Natural killer cell (primary cell): ENCODE results near the gene MAP4K3. TPM values are rescaled to one million over a fixed set of nuclear protein-coding genes. Genes with fewer than 3 reads are reported as not detected.

Experiments used
- ATAC-seq, 3 donors: fragments of 150-1000 bp in 2 of 3; fragments of 200-7000 bp in 1 of 3; cut with Tn5 transposase; 1 replicate in 1 of 3; 2 replicates in 2 of 3; pipeline ENCODE4 v1.10.0; 2021; ENCODE audit warnings: mild to moderate bottlenecking in 2 of 3, moderate library complexity in 2 of 3
- DNase-seq, 2 donors: peaks; one replicate each; pipeline versions ENCODE4 v3.0.0 to v3.0.0-alpha.2; 2013 to 2021; ENCODE audit warnings: mixed read lengths in 1 of 2
- H3K27ac ChIP-seq: one replicate; pipeline ENCODE4 v1.5.1; 2013; ENCODE audit warnings: mild to moderate bottlenecking, low read length
- H3K27me3 ChIP-seq: one replicate; pipeline ENCODE4 v1.6.1; 2013; ENCODE audit warnings: low read length; ENCODE audit not compliant: control insufficient read depth, insufficient read depth
- H3K36me3 ChIP-seq: one replicate; pipeline ENCODE4 v1.6.1; 2013; ENCODE audit warnings: low read length; ENCODE audit not compliant: control insufficient read depth, insufficient read depth
- H3K4me1 ChIP-seq: one replicate; pipeline ENCODE4 v1.6.1; 2013; ENCODE audit warnings: low read length; ENCODE audit not compliant: control insufficient read depth, insufficient read depth
- H3K4me3 ChIP-seq: one replicate; pipeline ENCODE4 v1.5.1; 2013; ENCODE audit warnings: low read length
- H3K9me3 ChIP-seq: one replicate; pipeline ENCODE4 v1.6.1; 2013; ENCODE audit warnings: low read length; ENCODE audit not compliant: control insufficient read depth, insufficient read depth
- H3K27ac Mint-ChIP-seq, 2 donors: one replicate each; pipeline ENCODE4 v1.8.0; 2022; ENCODE audit warnings: mild to moderate bottlenecking in 2 of 2, mixed read lengths in 2 of 2, moderate library complexity in 1 of 2
- H3K27me3 Mint-ChIP-seq, 2 donors: one replicate each; pipeline ENCODE4 v1.8.0; 2022; ENCODE audit warnings: low read depth in 2 of 2, mixed read lengths in 2 of 2
- H3K36me3 Mint-ChIP-seq: one replicate; pipeline ENCODE4 v1.8.0; 2022; ENCODE audit warnings: mixed read lengths
- H3K4me1 Mint-ChIP-seq, 2 donors: one replicate each; pipeline ENCODE4 v1.8.0; 2022; ENCODE audit warnings: mixed read lengths in 2 of 2
- H3K4me3 Mint-ChIP-seq: one replicate; pipeline ENCODE4 v1.8.0; 2022; ENCODE audit warnings: mild to moderate bottlenecking, moderate library complexity, mixed read lengths
- H3K9me3 Mint-ChIP-seq, 2 donors: one replicate each; pipeline ENCODE4 v1.8.0; 2022; ENCODE audit warnings: mixed read lengths in 2 of 2
- WGBS: methylation state at CpG from one replicate; pipeline ENCODE4 v1.1.7; 2013; ENCODE audit warnings: missing lambda C conversion rate; ENCODE audit not compliant: insufficient coverage; 5-methylcytosine and 5-hydroxymethylcytosine counted together
- intact Hi-C: fragments of 100-400 bp; cut with micrococcal nuclease; formaldehyde crosslinking; loops from one replicate; pipeline ENCODE4 v1.14.2; 2022
- total RNA-seq, 4 donors: library from RNA; stranded (reverse); fragments of 120-200 nt in 1 of 4; gene quantifications; one replicate each; pipeline versions ENCODE4 v1.2.3 to v1.2.4, GENCODE V29; 2013 to 2022
- TF ChIP-seq, protein P1 (sequence below): fragments of 200-600 bp; IDR thresholded peaks from one replicate; pipeline ENCODE4 v1.8.0; 2022; ENCODE audit warnings: antibody characterized with exemption

Gene MAP4K3
- total RNA-seq, 3 donors from 2014 or later (not counting 1 experiment from before 2014, with no cell fraction given): 17.3 to 25.9 (median 20.3) TPM

DNA sequence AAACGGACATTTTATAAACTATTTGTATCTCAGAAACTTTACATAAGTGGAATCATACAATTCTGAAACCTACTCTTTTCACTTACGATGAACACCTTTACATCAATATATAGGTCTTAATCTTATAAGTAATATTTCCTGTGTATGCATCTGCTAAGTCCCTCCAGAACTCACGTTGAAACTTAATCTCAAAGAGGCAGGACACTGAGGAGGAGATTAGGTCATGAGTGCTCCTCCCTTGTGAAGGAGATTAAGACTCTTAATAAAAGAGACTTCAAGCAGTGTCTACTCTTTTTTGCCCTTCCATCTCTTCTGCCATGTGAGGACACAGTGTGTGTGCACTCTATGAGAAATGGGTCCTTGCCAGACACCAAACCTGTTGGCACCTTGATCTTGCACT lies 98.6 kb downstream of the MAP4K3 start:
- no peaks in the 10 kb centered on the region for H3K9me3 Mint-ChIP-seq
- intact Hi-C loops: no loop called here

GRCh38 chr2:39335930-39336329 lies 101.2 kb downstream of the MAP4K3 start:
- no peaks in the 10 kb centered on the region for H3K4me1 ChIP-seq
- Mint-ChIP-seq H3K9me3 (no peaks in the 10 kb centered on the region), H3K4me1 (no peaks in the 10 kb centered on the region), H3K4me3 (no peak overlapping the region), H3K27me3 (no peaks in the 10 kb centered on the region), H3K36me3 (no peaks in the 10 kb centered on the region), H3K27ac (no peak overlapping the region)
- intact Hi-C loops: no loop called here
- H3K4me3 ChIP-seq: no peak overlapping the region
- H3K9me3 ChIP-seq: no peaks in the 10 kb centered on the region
- H3K36me3 ChIP-seq: no peaks in the 10 kb centered on the region
- DNase-seq: no peak
- no peak overlapping the region for H3K27ac ChIP-seq
- no peak for ATAC-seq
- H3K27me3 ChIP-seq: no peaks in the 10 kb centered on the region
- 95% methylated on average over 3 of the region's 3 CpGs for WGBS
- TF ChIP-seq, protein P1, sequence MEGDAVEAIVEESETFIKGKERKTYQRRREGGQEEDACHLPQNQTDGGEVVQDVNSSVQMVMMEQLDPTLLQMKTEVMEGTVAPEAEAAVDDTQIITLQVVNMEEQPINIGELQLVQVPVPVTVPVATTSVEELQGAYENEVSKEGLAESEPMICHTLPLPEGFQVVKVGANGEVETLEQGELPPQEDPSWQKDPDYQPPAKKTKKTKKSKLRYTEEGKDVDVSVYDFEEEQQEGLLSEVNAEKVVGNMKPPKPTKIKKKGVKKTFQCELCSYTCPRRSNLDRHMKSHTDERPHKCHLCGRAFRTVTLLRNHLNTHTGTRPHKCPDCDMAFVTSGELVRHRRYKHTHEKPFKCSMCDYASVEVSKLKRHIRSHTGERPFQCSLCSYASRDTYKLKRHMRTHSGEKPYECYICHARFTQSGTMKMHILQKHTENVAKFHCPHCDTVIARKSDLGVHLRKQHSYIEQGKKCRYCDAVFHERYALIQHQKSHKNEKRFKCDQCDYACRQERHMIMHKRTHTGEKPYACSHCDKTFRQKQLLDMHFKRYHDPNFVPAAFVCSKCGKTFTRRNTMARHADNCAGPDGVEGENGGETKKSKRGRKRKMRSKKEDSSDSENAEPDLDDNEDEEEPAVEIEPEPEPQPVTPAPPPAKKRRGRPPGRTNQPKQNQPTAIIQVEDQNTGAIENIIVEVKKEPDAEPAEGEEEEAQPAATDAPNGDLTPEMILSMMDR: no peak

More for the DNA sequence above, 98.6 kb downstream of the MAP4K3 start:
- Histone ChIP-seq H3K36me3 (no peaks in the 10 kb centered on the region), H3K4me3 (no peak overlapping the region), H3K27me3 (no peaks in the 10 kb centered on the region), H3K27ac (no peak overlapping the region), H3K4me1 (no peaks in the 10 kb centered on the region), H3K9me3 (no peaks in the 10 kb centered on the region)
- H3K27me3 Mint-ChIP-seq: no peaks in the 10 kb centered on the region
- TF ChIP-seq, protein P1: no peak
- no peak overlapping the region for H3K27ac Mint-ChIP-seq
- DNase-seq (no peak), ATAC-seq (no peak)
- no peaks in the 10 kb centered on the region for H3K36me3 Mint-ChIP-seq
- no peak overlapping the region for H3K4me3 Mint-ChIP-seq
- no peaks in the 10 kb centered on the region for H3K4me1 Mint-ChIP-seq
- 94% methylated on average over 2 of the region's 3 CpGs for WGBS

DNA sequence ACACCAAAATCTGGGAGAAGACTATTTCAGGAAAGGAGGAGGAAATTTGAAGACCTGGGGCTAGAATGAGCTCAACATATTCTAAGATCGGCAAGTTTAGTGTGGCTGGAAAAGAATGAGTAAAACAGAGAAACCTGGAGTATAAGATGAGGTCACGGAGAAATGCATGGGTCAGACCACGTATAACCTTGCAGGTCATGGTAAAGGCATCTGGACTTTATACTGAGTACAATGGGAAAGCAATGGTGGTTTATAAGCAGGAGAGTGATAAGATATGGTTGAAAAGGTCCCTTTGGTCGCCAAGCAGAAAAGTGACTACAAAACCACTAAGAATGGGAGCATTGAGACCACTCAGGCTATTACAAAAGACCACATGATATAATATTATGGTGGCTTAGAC lies 102.1 kb downstream of the MAP4K3 start:
- no peak overlapping the region for H3K27ac ChIP-seq
- H3K4me3 ChIP-seq: no peak overlapping the region
- Mint-ChIP-seq H3K9me3 (no peaks in the 10 kb centered on the region), H3K4me3 (no peak overlapping the region), H3K27ac (no peak overlapping the region), H3K27me3 (no peaks in the 10 kb centered on the region), H3K36me3 (peaks cover 6% of the 10 kb centered on the region), H3K4me1 (no peaks in the 10 kb centered on the region)
- 94% methylated on average over 4 of the region's 4 CpGs for WGBS
- ATAC-seq (no peak), DNase-seq (no peak)
- H3K4me1 ChIP-seq: no peaks in the 10 kb centered on the region
- no peaks in the 10 kb centered on the region for H3K27me3 ChIP-seq
- no peaks in the 10 kb centered on the region for H3K36me3 ChIP-seq
- intact Hi-C loops: no loop called here
- H3K9me3 ChIP-seq: no peaks in the 10 kb centered on the region
- TF ChIP-seq, protein P1: no peak

DNA sequence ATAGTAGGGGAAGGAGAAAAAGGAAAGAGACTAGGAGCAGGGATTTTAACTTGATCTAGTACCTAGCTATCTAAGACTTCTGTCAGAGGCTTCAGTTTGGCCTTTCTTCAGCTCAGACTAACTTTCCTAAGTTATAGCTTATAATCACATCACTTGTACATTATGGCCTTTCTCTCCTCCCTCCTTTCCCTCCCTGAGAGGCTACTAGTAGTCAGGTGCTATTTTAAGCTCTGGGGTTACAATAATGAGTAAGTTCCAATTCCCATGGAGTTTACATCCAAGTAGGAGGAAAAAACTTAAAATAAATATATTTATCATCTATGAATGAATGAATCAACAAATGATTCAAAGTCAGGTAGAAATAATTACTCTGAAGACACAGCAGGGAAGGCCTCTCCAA lies 102.6 kb downstream of the MAP4K3 start:
- H3K4me3 Mint-ChIP-seq: no peak overlapping the region

More for the DNA sequence above, 102.6 kb downstream of the MAP4K3 start:
- Histone ChIP-seq H3K27me3 (no peaks in the 10 kb centered on the region), H3K9me3 (no peaks in the 10 kb centered on the region), H3K4me3 (no peak overlapping the region), H3K27ac (no peak overlapping the region), H3K36me3 (no peaks in the 10 kb centered on the region), H3K4me1 (no peaks in the 10 kb centered on the region)
- no peak overlapping the region for H3K27ac Mint-ChIP-seq
- no peak for DNase-seq
- peaks cover 6% of the 10 kb centered on the region for H3K36me3 Mint-ChIP-seq
- no peaks in the 10 kb centered on the region for H3K4me1 Mint-ChIP-seq
- no peaks in the 10 kb centered on the region for H3K27me3 Mint-ChIP-seq
- H3K9me3 Mint-ChIP-seq: no peaks in the 10 kb centered on the region
- ATAC-seq: no peak
- TF ChIP-seq, protein P1: no peak
- intact Hi-C loops: no loop called here
